Activated CD8-positive, alpha-beta T cell treated with anti-CD3 and anti-CD28 coated beads for 36 hours (primary cell): ENCODE results near the gene SDCCAG8. TPM values are rescaled to one million over a fixed set of nuclear protein-coding genes. Genes with fewer than 3 reads are reported as not detected.

Source experiments
- ATAC-seq: fragments of 200-7000 bp; cut with Tn5 transposase; one replicate; pipeline ENCODE4 v1.10.0; 2021; ENCODE audit warnings: mild to moderate bottlenecking, moderate library complexity
- CTCF ChIA-PET: fragments of 350-600 bp; sonication (Branson Sonifier 250); formaldehyde crosslinking; loops from one replicate; lab custom pipeline; 2021; ENCODE audit warnings: antibody characterized with exemption; lab: Charles Lee
- POLR2A ChIA-PET: fragments of 350-600 bp; sonication (Branson Sonifier 250); formaldehyde crosslinking; loops from one replicate; lab custom pipeline; 2021; ENCODE audit warnings: antibody characterized with exemption; lab: Charles Lee
- DNase-seq: peaks from one replicate; pipeline ENCODE4 v3.0.0-alpha.2; 2020
- H3K27ac Mint-ChIP-seq: one replicate; pipeline ENCODE4 v1.8.0; 2021; ENCODE audit warnings: mild to moderate bottlenecking, mixed read lengths
- H3K27me3 Mint-ChIP-seq: one replicate; pipeline ENCODE4 v1.8.0; 2021; ENCODE audit warnings: mixed read lengths
- H3K36me3 Mint-ChIP-seq: one replicate; pipeline ENCODE4 v1.8.0; 2021; ENCODE audit warnings: low read depth, mixed read lengths
- H3K4me1 Mint-ChIP-seq: one replicate; pipeline ENCODE4 v1.8.0; 2021; ENCODE audit warnings: low read depth, mixed read lengths
- H3K4me3 Mint-ChIP-seq: one replicate; pipeline ENCODE4 v1.8.0; 2021; ENCODE audit warnings: mild to moderate bottlenecking, moderate library complexity, mixed read lengths
- H3K9me3 Mint-ChIP-seq: one replicate; pipeline ENCODE4 v1.8.0; 2021; ENCODE audit warnings: mixed read lengths
- intact Hi-C: fragments of 100-400 bp; cut with micrococcal nuclease; formaldehyde crosslinking; loops from one replicate; pipeline ENCODE4 v1.10.0; 2022
- total RNA-seq, 2 experiments: library from RNA; stranded (reverse); gene quantifications; one replicate each; pipeline ENCODE4 v1.2.3, GENCODE V29; 2021
- TF ChIP-seq, protein P1 (sequence below): fragments of 200-600 bp; IDR thresholded peaks from one replicate; pipeline ENCODE4 v1.8.0; 2022; ENCODE audit warnings: antibody characterized with exemption, mild to moderate bottlenecking

The SDCCAG8 gene
- total RNA-seq, 2 experiments from 2014 or later, result 22.4 to 22.6 TPM

DNA sequence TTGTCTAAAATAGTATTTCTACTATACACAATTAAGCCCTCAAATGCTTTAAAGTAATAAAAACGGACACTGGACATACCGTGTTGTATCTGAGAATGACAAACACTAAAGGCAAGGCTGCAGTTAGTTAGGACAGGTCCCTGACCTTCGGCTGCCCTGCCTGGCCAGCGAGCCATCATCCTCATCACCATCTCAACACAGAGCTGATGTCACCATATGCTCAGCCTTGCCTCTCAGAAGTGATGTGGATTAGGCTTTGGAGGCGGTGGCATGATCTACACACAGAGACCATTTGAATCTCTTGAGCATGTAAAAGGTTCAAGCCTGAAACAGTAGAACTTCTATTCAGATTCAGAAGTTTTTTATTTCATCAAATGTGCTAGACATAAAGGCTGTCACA is 244.7 kb downstream of the SDCCAG8 start:
- no peaks in the 10 kb centered on the region for H3K27me3 Mint-ChIP-seq
- CTCF ChIA-PET, result no interaction called here
- DNase-seq, result no peak
- no peak overlapping the region for H3K4me3 Mint-ChIP-seq
- H3K36me3 Mint-ChIP-seq, result peaks cover 13% of the 10 kb centered on the region
- intact Hi-C loops, result no loop called here
- H3K27ac Mint-ChIP-seq, result no peak overlapping the region
- TF ChIP-seq, protein P1, sequence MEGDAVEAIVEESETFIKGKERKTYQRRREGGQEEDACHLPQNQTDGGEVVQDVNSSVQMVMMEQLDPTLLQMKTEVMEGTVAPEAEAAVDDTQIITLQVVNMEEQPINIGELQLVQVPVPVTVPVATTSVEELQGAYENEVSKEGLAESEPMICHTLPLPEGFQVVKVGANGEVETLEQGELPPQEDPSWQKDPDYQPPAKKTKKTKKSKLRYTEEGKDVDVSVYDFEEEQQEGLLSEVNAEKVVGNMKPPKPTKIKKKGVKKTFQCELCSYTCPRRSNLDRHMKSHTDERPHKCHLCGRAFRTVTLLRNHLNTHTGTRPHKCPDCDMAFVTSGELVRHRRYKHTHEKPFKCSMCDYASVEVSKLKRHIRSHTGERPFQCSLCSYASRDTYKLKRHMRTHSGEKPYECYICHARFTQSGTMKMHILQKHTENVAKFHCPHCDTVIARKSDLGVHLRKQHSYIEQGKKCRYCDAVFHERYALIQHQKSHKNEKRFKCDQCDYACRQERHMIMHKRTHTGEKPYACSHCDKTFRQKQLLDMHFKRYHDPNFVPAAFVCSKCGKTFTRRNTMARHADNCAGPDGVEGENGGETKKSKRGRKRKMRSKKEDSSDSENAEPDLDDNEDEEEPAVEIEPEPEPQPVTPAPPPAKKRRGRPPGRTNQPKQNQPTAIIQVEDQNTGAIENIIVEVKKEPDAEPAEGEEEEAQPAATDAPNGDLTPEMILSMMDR, result no peak
- ATAC-seq, result no peak
- H3K4me1 Mint-ChIP-seq, result peaks cover 3% of the 10 kb centered on the region
- POLR2A ChIA-PET, result no interaction called here
- no peaks in the 10 kb centered on the region for H3K9me3 Mint-ChIP-seq

DNA sequence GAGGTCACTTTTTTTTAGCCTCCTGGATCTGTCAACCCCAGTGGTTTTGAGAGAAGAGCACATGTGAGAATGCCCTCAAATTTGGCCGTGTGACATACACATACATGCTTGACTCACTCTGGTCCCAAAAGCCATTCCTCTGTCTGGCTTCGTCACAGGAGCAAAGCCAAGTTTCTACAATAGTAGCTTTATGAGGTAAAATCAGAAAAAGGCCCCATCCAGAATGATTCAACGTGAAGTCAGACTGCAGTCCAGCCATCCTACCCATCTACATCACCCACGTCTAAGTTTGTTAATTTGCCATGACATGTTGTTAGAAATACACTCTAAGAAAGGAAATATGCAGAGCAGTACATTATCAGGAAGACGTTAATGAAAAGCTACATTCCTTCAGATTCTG is 245.2 kb downstream of the SDCCAG8 start:
- peaks cover 13% of the 10 kb centered on the region for H3K36me3 Mint-ChIP-seq
- no peak overlapping the region for H3K4me3 Mint-ChIP-seq
- H3K27me3 Mint-ChIP-seq, result no peaks in the 10 kb centered on the region
- intact Hi-C loops, result no loop called here
- H3K4me1 Mint-ChIP-seq, result peaks cover 1% of the 10 kb centered on the region
- no peak overlapping the region for H3K27ac Mint-ChIP-seq
- ChIA-PET CTCF (no interaction called here), POLR2A (no interaction called here)
- ATAC-seq (no peak), DNase-seq (no peak)
- no peaks in the 10 kb centered on the region for H3K9me3 Mint-ChIP-seq
- TF ChIP-seq, protein P1, result no peak

DNA sequence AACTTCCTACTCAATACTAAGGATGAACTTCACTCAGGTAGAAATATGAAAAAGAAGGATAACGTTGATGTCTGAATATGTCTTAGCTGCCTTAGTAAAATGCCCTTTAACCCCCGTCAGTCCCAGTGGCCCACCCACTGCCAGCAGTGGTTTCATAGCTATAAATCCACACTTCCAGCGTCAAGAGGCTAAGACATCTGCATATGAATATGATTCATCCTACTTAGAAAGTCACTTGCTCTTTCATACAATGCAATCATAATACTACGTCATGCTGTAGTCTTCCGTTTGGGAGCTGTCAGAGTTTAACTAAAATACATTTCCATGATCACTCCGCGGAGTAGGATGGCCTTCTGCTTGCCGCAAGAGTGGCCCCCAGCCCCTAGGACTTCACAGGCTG is 247.3 kb downstream of the SDCCAG8 start:
- Mint-ChIP-seq H3K4me3 (no peak overlapping the region), H3K9me3 (no peaks in the 10 kb centered on the region), H3K36me3 (peaks cover 13% of the 10 kb centered on the region), H3K27ac (no peak overlapping the region), H3K27me3 (no peaks in the 10 kb centered on the region), H3K4me1 (peaks cover 12% of the 10 kb centered on the region)
- TF ChIP-seq, protein P1, result no peak
- intact Hi-C loops, result no loop called here
- POLR2A ChIA-PET, result no interaction called here
- no peak for DNase-seq
- CTCF ChIA-PET, result no interaction called here
- no peak for ATAC-seq

DNA sequence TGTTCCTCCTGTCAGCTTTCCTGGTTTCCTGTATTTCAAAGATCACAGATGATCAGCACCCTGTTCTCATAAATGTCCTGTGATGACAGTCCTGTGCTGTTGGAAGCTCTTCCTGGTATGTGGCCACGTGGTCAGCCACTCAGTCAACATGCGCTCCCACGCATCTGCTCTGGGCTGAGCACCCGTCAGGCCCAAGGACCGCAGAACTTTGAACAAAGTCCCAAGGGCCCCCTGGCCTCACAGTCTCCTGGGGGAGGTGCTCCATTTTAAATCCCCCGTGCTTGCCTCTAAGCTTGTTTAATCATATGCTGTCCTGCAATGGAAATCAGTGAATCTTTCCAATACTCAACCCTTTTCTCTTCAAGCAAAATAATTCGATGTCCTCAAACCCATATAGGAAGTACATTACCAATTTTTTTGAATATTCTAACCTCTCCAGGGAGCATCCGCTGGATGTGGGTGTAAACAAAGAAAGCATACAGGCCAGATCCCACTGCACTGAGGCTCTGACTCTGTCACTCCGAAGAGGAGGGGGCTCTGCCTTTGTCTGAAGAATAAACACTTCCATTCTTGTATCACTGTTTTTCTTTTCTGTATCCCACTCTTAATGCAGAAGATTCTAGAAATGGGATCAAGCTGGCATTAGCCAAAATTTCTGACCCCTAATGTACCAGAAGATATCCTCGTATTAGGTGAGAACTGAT is 250.3 kb downstream of the SDCCAG8 start:
- H3K4me1 Mint-ChIP-seq, result peaks cover 26% of the 10 kb centered on the region
- no peaks in the 10 kb centered on the region for H3K27me3 Mint-ChIP-seq
- no peaks in the 10 kb centered on the region for H3K9me3 Mint-ChIP-seq
- POLR2A ChIA-PET, result no interaction called here
- TF ChIP-seq, protein P1, result no peak
- no peak for DNase-seq
- ATAC-seq, result no peak
- CTCF ChIA-PET, result interaction anchor here (1.2 kb wide), 2 partner anchors 14 to 17 kb away, joined by 3 to 4 read pairs; no protein-coding TSS in a partner anchor
- H3K36me3 Mint-ChIP-seq, result peaks cover 16% of the 10 kb centered on the region
- intact Hi-C loops, result no loop called here
- no peak overlapping the region for H3K27ac Mint-ChIP-seq
- H3K4me3 Mint-ChIP-seq, result no peak overlapping the region

DNA sequence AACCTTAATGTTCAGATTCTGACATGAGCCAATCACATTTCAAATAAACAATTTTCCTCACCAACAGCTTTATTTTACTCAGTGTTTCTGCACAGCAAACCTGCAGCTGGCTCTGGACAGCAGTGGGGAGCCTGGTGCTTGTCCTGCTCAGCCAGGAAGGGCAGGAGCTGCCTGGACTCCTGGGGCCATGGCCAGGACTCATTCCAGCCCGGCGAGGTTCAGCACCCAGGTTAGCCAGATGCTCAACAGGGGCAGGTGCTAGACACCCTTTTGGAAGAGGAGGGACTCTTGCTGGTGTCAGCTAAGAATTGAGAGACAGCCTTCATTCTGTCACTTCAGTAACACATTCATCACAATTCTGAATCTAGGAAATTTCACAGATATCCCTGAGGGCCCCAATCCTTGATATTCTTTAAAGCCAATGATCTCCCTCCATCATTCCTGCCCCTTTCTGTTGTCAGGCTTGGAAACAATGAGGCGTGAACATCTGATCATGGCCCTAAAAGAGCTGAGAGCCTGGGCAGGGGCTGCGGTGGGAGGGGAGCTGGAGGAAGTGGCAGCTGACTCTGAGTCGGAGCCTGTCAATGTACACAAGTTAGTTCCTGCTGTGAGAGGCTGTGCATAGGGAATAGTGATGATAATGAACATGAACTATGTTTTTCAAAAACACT is 251.3 kb downstream of the SDCCAG8 start:
- ATAC-seq (no peak), DNase-seq (no peak)
- Mint-ChIP-seq H3K4me1 (peaks cover 26% of the 10 kb centered on the region), H3K36me3 (peaks cover 19% of the 10 kb centered on the region), H3K4me3 (no peak overlapping the region), H3K9me3 (no peaks in the 10 kb centered on the region), H3K27ac (no peak overlapping the region), H3K27me3 (no peaks in the 10 kb centered on the region)
- CTCF ChIA-PET, result interaction anchor here (1.1 to 1.2 kb wide), 2 partner anchors 15 to 164 kb away, joined by 3 read pairs; no protein-coding TSS in a partner anchor
- TF ChIP-seq, protein P1, result no peak
- POLR2A ChIA-PET, result no interaction called here
- intact Hi-C loops, result no loop called here
